ENCODE measurements around the gene RFX2. TPM values are rescaled to one million over a fixed set of nuclear protein-coding genes. Genes with fewer than 3 reads are reported as not detected.
A peak's percentile ranks its signal among the peaks of the same experiment; 100 is the strongest.

RFX2 gene
- total RNA-seq, 1 experiment from 2014 or later = 3.7 TPM

- no peak overlapping the region for H2AFZ ChIP-seq (ENCODE audit: low read length)
- H4K91ac ChIP-seq (ENCODE audit: insufficient read length, low read depth, low read length) = no peak overlapping the region
- Mint-ChIP-seq H3K27me3 (ENCODE audit: low read depth) (peaks cover 1% of the 10 kb centered on the region; the same call in 1 of the 2 replicates), H3K4me3 (peak overlapping the region in 1 of 2 experiments; percentile 66; a peak in 2 of 5 replicates), H3K36me3 (ENCODE audit: insufficient read depth in 1 of 3, low read depth in 3 of 3) (peaks cover 0 to 13% (median 4%) of the 10 kb centered on the region in 3 experiments; a peak in 6 of 7 replicates), H3K4me1 (peaks cover 92 to 94% of the 10 kb centered on the region in 2 experiments), H3K9me3 (no peaks in the 10 kb centered on the region), H3K27ac (peak overlapping the region; percentile 22 to 85 (median 23); a peak in 6 of 7 replicates)
- no peak overlapping the region for H3K56ac ChIP-seq (ENCODE audit: insufficient read length, low read depth, low read length)
- H2BK15ac ChIP-seq (ENCODE audit: low read depth, low read length) = no peak overlapping the region
- no peak overlapping the region for H3T11ph ChIP-seq (ENCODE audit: low read length)
- no peak overlapping the region for H3K23ac ChIP-seq (ENCODE audit: insufficient read length, low read depth, low read length)
- no peak overlapping the region for H3K27ac ChIP-seq (ENCODE audit: insufficient read length, low read depth, low read length)
- no peak overlapping the region for H3K4ac ChIP-seq (ENCODE audit: low read depth, low read length)
- peaks cover 3% of the 10 kb centered on the region for H3K79me1 ChIP-seq (ENCODE audit: insufficient read depth, low read depth, low read length, poor library complexity, severe bottlenecking)
- no peak overlapping the region for H3K18ac ChIP-seq (ENCODE audit: insufficient read length, low read depth, low read length)
- H3K23me2 ChIP-seq (ENCODE audit: insufficient read length, low read depth, low read length, poor library complexity, severe bottlenecking) = no peaks in the 10 kb centered on the region
- H3K27me3 ChIP-seq (ENCODE audit: insufficient read depth, low read length) = no peaks in the 10 kb centered on the region
- no peak overlapping the region for H2BK5ac ChIP-seq (ENCODE audit: insufficient read length, low read length)
- no peak overlapping the region for H2BK12ac ChIP-seq (ENCODE audit: insufficient read length, low read depth, low read length)
- no peak overlapping the region for H2AK5ac ChIP-seq (ENCODE audit: insufficient read length, low read length)
- H4K8ac ChIP-seq (replicated peaks; ENCODE audit: insufficient read length, low read depth, low read length) = no peak overlapping the region
- H3K4me1 ChIP-seq (ENCODE audit: insufficient read depth, low read length) = peaks cover 30% of the 10 kb centered on the region
- H3K79me2 ChIP-seq (ENCODE audit: insufficient read depth, low read length) = peaks cover 11% of the 10 kb centered on the region; the same call in 1 of the 2 replicates
- H3K4me2 ChIP-seq (ENCODE audit: insufficient read depth, insufficient read length, low read length) = peak overlapping the region; percentile 9
- no peak for TF ChIP-seq CTCF (conservative IDR thresholded peaks at IDR 0.05)
- no CpG with 5 or more reads among the region's 5 CpGs for WGBS (ENCODE audit: extremely low coverage, insufficient read length, low lambda C conversion rate)
- no peak overlapping the region for H3K14ac ChIP-seq (ENCODE audit: insufficient read depth, low read length)
- H3K9me3 ChIP-seq (ENCODE audit: control insufficient read depth, low read depth, low read length) = no peaks in the 10 kb centered on the region
- DNase-seq = no peak
- H4K20me1 ChIP-seq (ENCODE audit: control insufficient read depth, insufficient read depth, insufficient read length) = no peaks in the 10 kb centered on the region
- no peak overlapping the region for H3K9ac ChIP-seq (ENCODE audit: extremely low read depth, insufficient read length, low read length)
- H2BK120ac ChIP-seq (ENCODE audit: low read depth, low read length, poor library complexity, severe bottlenecking) = no peak overlapping the region
- no peak overlapping the region for H2BK20ac ChIP-seq (ENCODE audit: low read depth, low read length, poor library complexity, severe bottlenecking)
- H4K5ac ChIP-seq (ENCODE audit: insufficient read length, low read depth, low read length) = no peak overlapping the region
Measured at GRCh38 chr19:5953030-5953589, 157.2 kb downstream of the RFX2 start.
